HG02840 (cell line): ENCODE results near the gene CPNE9.

Experiments
- ATAC-seq: cut with Tn5 transposase; IDR thresholded peaks from one replicate; pipeline ENCODE4 v1.9.1; 2021; ENCODE audit warnings: mild to moderate bottlenecking, moderate library complexity, moderate number of reproducible peaks; ENCODE audit not compliant: unreplicated experiment, low FRiP score

CPNE9 gene

DNA sequence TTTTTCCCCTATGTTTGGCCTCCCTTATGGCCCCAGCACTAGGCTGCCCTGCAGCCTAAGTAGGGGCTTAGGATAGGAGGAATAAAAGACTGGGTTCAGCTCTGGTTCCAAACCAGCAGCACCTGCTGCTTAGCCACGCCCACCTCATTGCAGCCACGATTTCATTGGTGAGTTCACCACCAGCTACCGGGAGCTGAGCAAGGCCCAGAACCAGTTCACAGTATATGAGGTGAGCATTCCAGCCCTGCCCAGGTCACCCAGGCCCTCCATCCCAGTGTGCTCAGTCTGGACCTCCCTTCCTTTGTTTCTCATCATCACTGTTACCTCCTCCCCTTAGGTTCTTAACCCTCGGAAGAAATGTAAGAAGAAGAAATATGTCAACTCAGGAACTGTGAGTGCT is 11.5 kb downstream of the CPNE9 start:
- no peak for ATAC-seq

- no peak for ATAC-seq
Observed at GRCh38 chr3:9715764-9716437, 12.3 kb downstream of the CPNE9 start.

DNA sequence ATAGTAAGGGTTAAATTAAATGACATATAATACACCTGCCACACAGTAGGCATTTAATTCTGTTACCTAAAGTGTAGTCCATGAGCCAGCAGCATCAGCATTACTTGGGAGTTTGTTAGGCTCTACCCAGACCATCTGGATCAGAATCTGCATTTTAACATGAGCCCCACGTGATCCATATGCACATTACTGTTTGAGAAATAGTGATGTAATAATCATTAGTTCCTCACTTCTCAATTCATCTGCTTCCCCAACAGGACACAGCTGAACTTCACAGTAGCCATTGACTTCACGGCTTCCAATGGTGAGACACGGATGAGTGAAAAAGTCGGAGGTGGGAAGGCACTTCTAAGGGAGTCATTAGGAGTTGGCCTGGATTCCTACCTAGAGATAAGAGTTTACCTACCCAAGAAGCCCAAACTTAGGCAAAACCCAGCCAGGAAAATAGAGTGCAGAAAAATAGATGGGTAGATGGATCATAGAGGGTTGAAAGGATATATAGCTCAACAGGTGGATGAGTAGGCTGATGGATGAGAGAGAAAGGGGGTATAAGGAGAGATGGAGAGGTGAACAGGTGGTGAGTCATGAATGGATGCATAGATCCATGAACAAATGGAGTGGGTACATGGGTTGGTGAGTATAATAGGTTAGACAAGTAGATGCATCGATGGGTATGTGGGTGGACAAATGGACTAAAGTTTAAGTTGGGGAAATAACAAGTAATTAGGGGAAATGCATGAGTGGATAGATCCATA is 13.3 kb downstream of the CPNE9 start:
- ATAC-seq: no peak

DNA sequence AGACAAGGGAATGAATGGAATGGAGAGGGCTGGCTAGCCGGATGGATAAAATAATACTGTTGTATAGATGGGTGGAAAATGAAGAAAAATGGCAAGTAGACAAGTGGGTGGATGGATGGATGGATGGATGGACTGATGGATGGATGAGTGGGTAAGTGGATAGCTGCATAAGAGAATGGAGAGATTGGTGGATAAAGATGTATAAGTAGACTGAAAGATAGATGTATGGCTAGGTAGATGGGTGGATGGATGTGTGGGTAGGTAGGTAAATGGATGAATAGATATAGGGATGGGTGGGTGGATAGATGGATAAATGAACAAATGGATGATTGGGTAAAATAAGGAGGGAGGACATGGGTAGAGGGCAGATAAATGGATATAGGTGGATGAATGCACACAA is 13.9 kb downstream of the CPNE9 start:
- ATAC-seq: no peak

- no peak for ATAC-seq
Observed at GRCh38 chr3:9718118-9718517, 14.5 kb downstream of the CPNE9 start.

- no peak for ATAC-seq
Observed at GRCh38 chr3:9721015-9721699, 17.5 kb downstream of the CPNE9 start.

DNA sequence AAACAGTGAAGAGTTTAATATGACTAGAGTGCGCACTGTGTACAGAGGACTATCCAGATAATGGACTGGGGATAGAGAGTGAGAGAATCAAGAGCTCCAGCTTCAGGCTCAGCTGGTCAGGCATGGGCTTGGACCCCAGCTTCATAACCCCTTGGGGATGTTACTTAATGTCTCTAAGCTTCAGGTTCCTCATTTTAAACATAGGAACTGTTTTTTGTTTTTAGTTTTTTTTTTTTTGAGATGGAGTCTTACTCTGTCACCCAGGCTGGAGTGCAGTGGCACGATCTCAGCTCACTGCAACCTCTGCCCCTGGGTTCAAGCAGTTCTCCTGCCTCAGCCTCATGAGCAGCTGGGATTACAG is 18.0 kb downstream of the CPNE9 start:
- ATAC-seq: no peak

GRCh38 chr3:9725775-9726515 is 22.3 kb downstream of the CPNE9 start:
- ATAC-seq: no peak

DNA sequence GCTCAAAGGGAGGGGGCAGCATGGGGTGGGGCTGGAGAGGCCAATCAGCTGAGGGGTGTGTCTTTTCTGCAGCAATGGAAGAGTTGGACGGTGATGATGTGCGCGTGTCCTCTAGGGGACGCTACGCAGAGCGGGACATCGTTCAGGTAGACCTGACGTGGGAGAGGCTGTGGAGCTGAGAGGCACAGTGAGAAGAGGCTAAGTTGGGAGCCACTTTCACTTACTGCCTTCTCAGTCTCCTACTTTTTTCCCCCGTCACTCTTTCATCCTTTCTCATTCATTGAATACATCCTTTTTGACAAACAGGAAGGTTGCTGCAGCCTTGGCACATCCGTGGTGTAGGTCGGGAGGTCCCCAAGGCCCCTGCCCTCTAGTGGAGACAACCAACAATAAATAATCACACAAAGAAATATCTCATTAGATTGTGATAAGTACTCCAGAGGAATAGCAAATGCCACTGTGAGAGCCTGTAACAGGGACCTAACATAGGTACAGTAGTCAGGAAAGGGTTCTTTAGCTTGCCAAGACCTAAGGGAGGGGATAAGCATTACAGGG is 23.5 kb downstream of the CPNE9 start:
- ATAC-seq: no peak

DNA sequence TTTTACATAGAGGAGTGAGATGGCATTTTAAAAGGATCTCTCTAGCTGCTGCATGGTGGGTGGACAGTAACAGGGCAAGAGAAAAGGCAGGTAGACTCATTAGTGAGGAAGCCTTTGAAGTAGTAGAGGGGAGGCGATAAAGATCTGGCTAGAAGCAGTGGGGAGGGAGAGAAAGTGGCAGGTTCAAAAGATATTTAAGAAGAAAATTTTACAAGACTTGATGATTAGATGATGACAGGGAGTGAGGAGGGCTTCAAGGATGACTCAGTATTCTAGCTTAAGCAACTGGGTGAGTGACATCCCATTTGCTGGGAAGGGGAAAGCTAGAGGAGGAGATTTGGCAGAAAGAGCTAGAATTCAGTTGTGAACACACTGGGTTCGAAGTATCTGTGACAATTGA is 24.1 kb downstream of the CPNE9 start:
- no peak for ATAC-seq

DNA sequence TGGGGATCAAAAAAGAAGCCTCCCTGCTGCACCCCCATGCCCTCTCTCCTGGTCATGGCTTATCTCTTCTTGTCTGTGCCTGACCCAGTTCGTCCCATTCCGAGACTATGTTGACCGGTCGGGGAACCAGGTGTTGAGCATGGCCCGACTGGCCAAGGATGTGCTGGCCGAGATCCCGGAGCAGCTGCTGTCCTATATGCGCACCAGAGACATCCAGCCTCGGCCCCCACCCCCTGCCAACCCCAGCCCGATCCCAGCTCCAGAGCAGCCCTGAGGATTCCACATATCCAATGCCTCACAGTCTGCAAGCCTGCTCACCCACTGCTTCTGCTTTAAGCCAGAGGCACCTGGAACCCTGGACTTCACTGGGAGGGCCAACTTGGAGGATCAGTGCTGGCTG is 25.8 kb downstream of the CPNE9 start:
- ATAC-seq: no peak

GRCh38 chr3:9730657-9731205 is 27.1 kb downstream of the CPNE9 start:
- ATAC-seq: peak; percentile 47

GRCh38 chr3:9731206-9732079 is 27.8 kb downstream of the CPNE9 start, which contains the start of gene BRPF1:
Gene BRPF1 (plus strand): TSS chr3:9731735. CDS start chr3:9734141, 2,406 bp downstream.
- ATAC-seq: peak; percentile 89

DNA sequence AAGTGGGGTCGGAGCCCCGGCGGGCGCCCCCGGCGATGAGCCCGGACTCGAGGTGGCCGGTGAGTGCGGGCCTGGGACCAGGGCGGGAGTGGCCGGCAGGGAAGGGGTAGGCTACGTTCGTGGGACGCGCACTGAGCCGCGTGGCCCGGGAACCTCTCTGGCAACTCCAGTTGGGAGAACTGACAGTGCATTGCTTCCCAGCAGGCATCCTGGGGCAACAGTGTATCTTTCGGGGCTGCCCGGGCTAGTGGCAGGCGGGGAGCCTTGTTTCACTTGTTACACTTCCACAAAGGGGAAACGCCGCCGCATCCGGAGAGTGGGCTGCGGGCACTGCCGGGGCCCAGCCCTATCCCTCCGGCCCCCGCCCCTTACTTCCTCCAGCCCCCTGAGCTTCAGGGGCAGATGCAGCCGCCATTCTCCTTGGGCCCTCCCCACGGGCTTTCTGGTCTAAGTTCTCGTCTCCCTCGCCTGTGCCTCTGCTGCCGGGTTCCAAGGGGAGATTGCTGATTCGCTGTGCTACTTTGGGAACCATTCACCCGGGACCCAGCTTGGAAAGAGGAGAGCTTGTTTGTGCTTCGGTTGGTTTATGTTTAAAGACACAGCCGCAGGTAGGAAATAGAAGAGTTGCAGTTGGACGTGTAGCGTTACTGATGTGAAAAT is 28.6 kb downstream of the CPNE9 start:
- peak; percentile 20 for ATAC-seq

DNA sequence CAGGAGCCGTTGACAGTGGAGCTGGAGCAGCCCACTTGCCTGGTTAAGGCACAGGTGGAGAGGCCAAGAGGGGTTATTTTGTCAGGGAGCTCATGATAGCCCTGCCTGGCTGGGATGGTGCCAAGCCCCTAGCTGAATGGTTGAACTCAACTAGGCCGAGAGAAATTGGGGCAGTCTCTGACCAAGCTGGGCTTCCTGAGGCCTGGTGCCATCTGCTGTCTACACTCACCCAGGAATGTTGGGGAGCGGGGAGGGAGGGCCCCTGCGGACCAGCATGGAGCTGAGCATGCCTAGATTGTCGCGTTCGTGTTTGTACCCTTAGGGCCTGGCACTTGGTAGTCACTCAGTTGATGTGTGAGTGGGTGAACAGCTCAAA is 29.1 kb downstream of the CPNE9 start:
- no peak for ATAC-seq

DNA sequence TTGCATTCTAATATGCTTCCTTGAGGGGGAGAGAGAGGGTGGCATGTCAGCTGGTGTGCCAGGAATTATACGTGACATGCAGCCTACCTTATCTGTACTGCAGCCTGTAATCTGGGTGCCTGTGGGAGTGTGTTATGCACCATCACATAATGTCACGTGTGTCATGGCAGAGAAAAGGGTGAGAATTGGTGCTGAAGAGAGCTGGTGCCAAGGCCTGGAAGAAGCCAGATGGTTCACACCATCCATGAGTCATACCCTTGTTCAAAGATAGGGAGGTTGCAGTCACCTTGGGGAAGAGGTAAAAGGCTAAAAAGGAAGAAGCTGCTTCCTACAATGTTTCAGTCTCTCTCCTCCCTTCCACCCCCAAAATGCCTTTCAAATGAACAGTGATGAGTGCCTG is 33.2 kb downstream of the CPNE9 start:
- ATAC-seq: no peak

GRCh38 chr3:9739181-9739580 is 35.5 kb downstream of the CPNE9 start:
- ATAC-seq: no peak

DNA sequence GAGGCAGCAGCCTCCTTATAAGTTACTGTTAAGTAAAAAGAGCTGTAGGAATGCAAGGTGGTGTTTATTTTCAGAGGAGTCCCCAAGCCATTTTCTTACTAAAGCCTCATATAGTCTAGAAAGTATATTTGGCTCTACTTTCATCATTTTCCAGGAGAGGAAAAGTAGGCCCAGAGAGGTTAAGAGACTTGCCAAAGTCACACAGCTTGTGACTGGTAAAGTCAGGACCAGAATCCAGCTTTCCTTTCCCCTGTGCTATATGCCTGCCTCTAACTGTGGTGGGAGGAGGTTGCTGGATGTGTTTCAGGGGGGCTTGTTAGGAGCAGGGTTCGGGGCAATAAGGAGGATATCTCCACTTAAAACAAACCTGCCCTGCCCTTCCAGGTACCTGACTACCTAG is 38.9 kb downstream of the CPNE9 start:
- ATAC-seq: no peak

- no peak for ATAC-seq
Observed at GRCh38 chr3:9743548-9743947, 39.9 kb downstream of the CPNE9 start.
